Activated B cell treated with CpG ODN at 0.5 μM for 24 hours (primary cell): ENCODE data around the gene LRRC56. TPM values are rescaled to one million over a fixed set of nuclear protein-coding genes. Genes with fewer than 3 reads are reported as not detected.

Experiments used
- ATAC-seq: fragments of 200-7000 bp; cut with Tn5 transposase; one replicate; pipeline ENCODE4 v1.10.0; 2021; ENCODE audit warnings: low read depth, mild to moderate bottlenecking, moderate library complexity
- CTCF ChIA-PET: fragments of 350-600 bp; sonication (Branson Sonifier 250); formaldehyde crosslinking; loops from one replicate; lab custom pipeline; 2021; ENCODE audit warnings: antibody characterized with exemption; lab: Charles Lee
- POLR2A ChIA-PET: fragments of 350-600 bp; sonication (Branson Sonifier 250); formaldehyde crosslinking; loops from one replicate; lab custom pipeline; 2021; ENCODE audit warnings: antibody characterized with exemption; lab: Charles Lee
- DNase-seq: peaks from one replicate; pipeline ENCODE4 v3.0.0; 2022
- H3K27ac Mint-ChIP-seq: one replicate; pipeline ENCODE4 v1.8.0; 2020; ENCODE audit warnings: mixed read lengths
- H3K27me3 Mint-ChIP-seq: one replicate; pipeline ENCODE4 v1.8.0; 2021; ENCODE audit warnings: mixed read lengths
- H3K36me3 Mint-ChIP-seq: one replicate; pipeline ENCODE4 v1.8.0; 2021; ENCODE audit warnings: low read depth, mixed read lengths
- H3K4me1 Mint-ChIP-seq: one replicate; pipeline ENCODE4 v1.8.0; 2021; ENCODE audit warnings: mixed read lengths
- H3K4me3 Mint-ChIP-seq: one replicate; pipeline ENCODE4 v1.8.0; 2020; ENCODE audit warnings: mild to moderate bottlenecking, mixed read lengths
- H3K9me3 Mint-ChIP-seq: one replicate; pipeline ENCODE4 v1.8.0; 2020; ENCODE audit warnings: mixed read lengths
- CTCF ChIP-seq: fragments of 200-600 bp; IDR thresholded peaks from one replicate; pipeline ENCODE4 v1.8.0; 2022; ENCODE audit warnings: antibody characterized with exemption, mild to moderate bottlenecking
- intact Hi-C: fragments of 100-400 bp; cut with micrococcal nuclease; formaldehyde crosslinking; loops from one replicate; pipeline ENCODE4 v1.15.1; 2024
- total RNA-seq: library from RNA; stranded (reverse); gene quantifications from 2 replicates; pipeline ENCODE4 v1.2.3, GENCODE V29; 2022

The LRRC56 gene
- total RNA-seq, 1 donor from 2014 or later, result 7.9 TPM

GRCh38 chr11:565921-566509 is 28.7 kb downstream of the LRRC56 start:
- intact Hi-C loops, result no loop called here
- H3K36me3 Mint-ChIP-seq, result peaks cover 5% of the 10 kb centered on the region
- CTCF ChIA-PET, result interaction anchor here (1.4 kb wide), 1 partner anchor 11 kb away, joined by 4 read pairs; no protein-coding TSS in a partner anchor

GRCh38 chr11:567011-567628 is 29.8 kb downstream of the LRRC56 start:
- Mint-ChIP-seq H3K4me1 (peaks cover 7% of the 10 kb centered on the region), H3K27me3 (no peaks in the 10 kb centered on the region), H3K9me3 (no peaks in the 10 kb centered on the region), H3K27ac (no peak overlapping the region), H3K4me3 (peak overlapping the region; percentile 73), H3K36me3 (peaks cover 5% of the 10 kb centered on the region)
- no peak for TF ChIP-seq CTCF
- CTCF ChIA-PET, result no interaction called here
- no peak for DNase-seq
- intact Hi-C loops, result no loop called here
- no peak for ATAC-seq
- POLR2A ChIA-PET, result interaction anchor here (1.6 to 1.8 kb wide), 2 partner anchors 61 to 242 kb away, joined by 5 to 9 read pairs; partner anchors contain the start of genes RNH1 and RPLP2

More at GRCh38 chr11:565921-566509, 28.7 kb downstream of the LRRC56 start:
- Mint-ChIP-seq H3K27ac (no peak overlapping the region), H3K27me3 (no peaks in the 10 kb centered on the region), H3K9me3 (no peaks in the 10 kb centered on the region), H3K4me1 (peaks cover 13% of the 10 kb centered on the region), H3K4me3 (no peak overlapping the region)
- DNase-seq, result no peak
- no peak for ATAC-seq
- POLR2A ChIA-PET, result interaction anchor here (0.9 to 1.4 kb wide), 2 partner anchors 9 to 10 kb away, joined by 5 to 7 read pairs; partner anchors contain the start of gene PHRF1
- TF ChIP-seq CTCF, result no peak

- peak; percentile 1 for ATAC-seq
- Mint-ChIP-seq H3K9me3 (no peaks in the 10 kb centered on the region), H3K4me3 (peak overlapping the region; percentile 73), H3K36me3 (peaks cover 5% of the 10 kb centered on the region), H3K27me3 (no peaks in the 10 kb centered on the region), H3K27ac (no peak overlapping the region), H3K4me1 (peaks cover 7% of the 10 kb centered on the region)
- no peak for DNase-seq
- CTCF ChIA-PET, result interaction anchor here (1.9 kb wide), 1 partner anchor 13 kb away, joined by 6 read pairs; no protein-coding TSS in a partner anchor
- intact Hi-C loops, result loop anchor here (1.0 to 2.0 kb wide), 8 partner anchors 7 to 229 kb away; partner anchors contain the start of genes LMNTD2, LRRC56, PHRF1 and RASSF7
- POLR2A ChIA-PET, result interaction anchor here (0.6 to 1.9 kb wide), 6 partner anchors 13 to 242 kb away, joined by 3 to 9 read pairs (median 6); partner anchors contain the start of genes HRAS, IRF7, LRRC56 and RNH1
- TF ChIP-seq CTCF, result no peak
Observed at GRCh38 chr11:567629-568292, 30.4 kb downstream of the LRRC56 start.

- H3K27ac Mint-ChIP-seq, result peak overlapping the region; percentile 41
- intact Hi-C loops, result loop anchor here (1.0 to 2.0 kb wide), 8 partner anchors 8 to 228 kb away; partner anchors contain the start of genes LMNTD2, LRRC56, PHRF1 and RASSF7
- peaks cover 7% of the 10 kb centered on the region for H3K4me1 Mint-ChIP-seq
- no peak for TF ChIP-seq CTCF
- no peaks in the 10 kb centered on the region for H3K9me3 Mint-ChIP-seq
- ChIA-PET CTCF (interaction anchor here (1.9 kb wide), 1 partner anchor 14 kb away, joined by 6 read pairs; no protein-coding TSS in a partner anchor), POLR2A (interaction anchor here (0.6 to 1.9 kb wide), 7 partner anchors 14 to 241 kb away, joined by 3 to 9 read pairs (median 5); partner anchors contain the start of genes HRAS, IRF7, LRRC56 and RNH1)
- H3K36me3 Mint-ChIP-seq, result peaks cover 4% of the 10 kb centered on the region
- ATAC-seq (peak; percentile 93), DNase-seq (peak; percentile 96)
- no peaks in the 10 kb centered on the region for H3K27me3 Mint-ChIP-seq
- peak overlapping the region; percentile 79 for H3K4me3 Mint-ChIP-seq
Observed at GRCh38 chr11:568306-569157, 31.2 kb downstream of the LRRC56 start.
